ENCODE measurements around the gene UPK3B.
"Not testable (repeated sequence)": the region's sequence is repeated elsewhere in the genome, so short reads cannot be mapped to it uniquely, and the experiment has no call there.

UPK3B gene

DNA sequence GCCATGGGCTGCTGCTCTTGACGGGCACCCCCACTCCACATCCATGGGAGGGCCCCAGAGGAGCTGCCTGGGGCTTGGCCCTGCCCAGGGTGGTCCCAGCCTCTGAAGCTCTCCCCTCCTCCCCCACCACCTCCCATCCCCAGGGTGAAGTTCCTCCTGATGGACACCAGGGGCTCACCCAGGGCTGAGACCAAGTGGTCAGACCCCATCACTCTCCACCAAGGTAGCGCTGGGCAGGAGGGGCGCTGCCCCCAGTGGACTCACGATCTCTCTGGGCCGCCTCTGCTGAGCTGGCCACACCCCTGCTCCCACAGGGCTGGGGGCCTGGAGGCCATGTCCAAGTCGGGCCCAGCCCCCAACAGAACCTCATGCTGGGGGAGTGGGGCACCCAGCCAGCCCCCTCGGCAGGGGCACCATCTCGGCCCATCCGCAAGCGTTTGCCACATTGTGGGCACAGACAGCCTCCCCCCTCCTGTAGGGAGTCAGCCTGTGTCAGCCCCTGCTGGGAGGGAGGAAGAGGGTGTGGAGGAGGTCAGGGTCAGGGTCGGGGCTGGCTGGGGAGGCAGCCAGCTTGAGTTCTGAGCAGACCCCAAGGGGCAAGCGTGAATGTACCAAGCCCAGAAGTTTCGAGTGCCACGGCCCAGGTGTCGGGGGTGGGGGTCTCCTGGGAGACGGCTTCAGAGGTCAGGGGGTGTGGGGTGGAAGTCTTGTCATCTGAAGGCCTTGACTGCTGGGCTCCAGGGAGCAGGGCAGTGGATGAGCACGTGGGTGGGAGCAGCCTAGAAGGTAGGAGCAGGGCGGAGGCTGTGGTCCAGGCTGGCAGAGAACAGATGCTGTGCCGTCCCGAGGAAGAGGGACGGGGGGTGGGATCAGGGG is 2.8 kb downstream of the UPK3B start:
- H3K4me3 ChIP-seq (ENCODE audit: low read depth, low read length) = no peak overlapping the region

DNA sequence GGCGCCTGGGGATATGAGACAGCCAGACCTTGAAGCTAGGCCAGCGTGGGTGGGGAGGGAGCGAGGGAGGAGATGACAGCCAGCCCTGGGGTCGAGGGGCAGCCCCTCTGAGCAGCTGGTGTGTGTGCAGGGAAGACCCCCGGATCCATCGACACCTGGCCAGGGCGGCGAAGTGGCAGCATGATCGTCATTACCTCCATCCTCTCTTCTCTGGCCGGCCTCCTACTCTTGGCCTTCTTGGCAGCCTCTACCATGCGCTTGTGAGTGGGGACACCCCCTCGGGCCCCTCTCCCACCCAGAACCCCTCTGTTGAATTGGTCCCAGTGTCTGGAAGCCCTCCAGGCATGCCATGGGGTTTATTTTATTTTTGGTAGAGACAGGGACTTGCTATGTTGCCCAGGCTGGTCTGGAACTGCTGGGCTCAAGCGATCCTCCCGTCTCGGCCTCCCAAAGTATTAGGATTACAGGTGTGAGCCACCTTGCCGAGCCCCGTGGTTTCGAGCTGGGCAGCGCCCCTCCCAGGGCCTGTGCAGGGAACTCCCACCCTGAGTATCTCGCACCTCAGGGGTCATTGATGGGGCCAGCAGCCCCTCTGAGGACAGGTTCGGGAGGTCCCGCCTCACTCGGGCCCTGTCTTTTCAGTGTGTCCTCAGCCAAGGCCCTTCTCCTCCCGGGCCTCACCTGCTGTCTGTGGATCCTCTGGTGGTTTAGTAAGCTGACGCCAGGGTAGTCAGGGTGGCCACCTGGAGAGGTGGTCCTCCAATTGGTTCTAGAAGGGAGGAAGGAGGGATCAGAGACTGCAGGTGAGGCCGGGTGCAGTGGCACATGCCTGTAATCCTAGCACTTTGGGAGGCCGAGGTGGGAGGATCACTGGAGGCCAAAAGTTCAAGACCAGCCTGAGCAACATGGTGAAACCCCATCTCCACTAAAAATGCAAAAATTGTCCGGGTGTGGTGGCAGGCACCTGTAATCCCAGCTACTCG is 3.8 kb downstream of the UPK3B start:
- H3K4me3 ChIP-seq (ENCODE audit: low read depth, low read length) = no peak overlapping the region

- no peak overlapping the region for H3K4me3 ChIP-seq (ENCODE audit: low read depth, low read length)
These were observed 4.8 kb downstream of the UPK3B start for GRCh38 chr7:76514926-76515771.

DNA sequence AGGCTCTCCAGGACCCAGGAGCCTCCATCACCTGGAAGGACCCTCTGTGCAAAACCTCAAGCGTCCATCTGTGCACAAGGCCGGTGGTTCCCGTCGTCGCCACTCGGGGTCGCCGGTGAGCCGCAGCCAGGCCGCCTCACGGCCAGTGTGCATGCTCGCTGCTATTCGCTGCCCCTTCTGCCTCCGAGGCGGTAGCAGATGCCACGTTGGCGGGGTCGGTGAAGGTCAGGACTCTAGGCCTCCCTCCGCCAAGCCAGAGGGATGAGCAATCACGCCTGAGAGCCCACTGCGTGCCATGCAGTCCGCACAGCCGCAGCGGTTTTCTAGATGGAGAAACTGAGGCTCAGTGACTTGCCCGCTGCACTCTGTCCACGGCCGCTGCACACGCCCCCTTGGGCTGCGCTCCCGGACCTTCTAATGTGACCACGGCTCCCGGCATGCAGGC is 5.7 kb downstream of the UPK3B start:
- no peak overlapping the region for H3K4me3 ChIP-seq (ENCODE audit: low read depth, low read length)

DNA sequence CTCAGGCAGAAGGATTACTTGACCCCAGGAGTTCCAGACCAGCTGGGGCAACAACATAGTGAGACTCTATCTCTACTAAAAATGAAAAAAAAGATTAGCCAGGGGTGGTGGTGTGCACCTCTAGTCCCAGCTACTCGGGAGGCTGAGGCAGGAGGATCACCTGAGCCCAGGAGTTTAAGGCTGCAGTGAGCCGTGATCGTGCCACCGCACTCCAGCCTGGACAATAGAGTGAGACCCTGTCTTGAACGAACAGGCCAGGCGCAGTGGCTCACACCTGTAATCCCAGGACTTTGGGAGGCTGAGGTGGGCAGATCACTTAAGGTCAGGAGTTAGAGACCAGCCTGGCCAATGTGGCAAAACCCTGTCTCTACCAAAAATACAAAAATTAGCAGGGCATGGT is 6.6 kb downstream of the UPK3B start:
- not testable (repeated sequence) for H3K4me3 ChIP-seq (ENCODE audit: low read depth, low read length)

DNA sequence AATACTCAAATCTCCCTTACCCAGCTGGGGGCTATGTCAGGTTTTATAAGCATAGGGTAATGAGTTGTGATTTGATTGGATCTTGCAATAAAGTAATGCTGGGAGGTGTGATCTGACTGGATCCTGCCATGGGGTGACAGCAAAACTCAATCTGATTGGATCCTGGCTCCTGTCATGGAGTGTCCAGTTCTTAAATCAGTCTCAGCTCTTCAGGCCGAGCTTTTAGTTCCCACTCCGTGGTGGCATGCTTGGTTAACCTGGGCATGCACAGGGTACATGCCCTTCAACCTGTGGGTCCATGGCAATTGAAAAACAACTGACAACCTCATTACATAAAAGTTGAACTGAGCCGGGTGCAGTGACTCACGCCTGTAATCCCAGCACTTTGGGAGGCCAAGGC is 15.8 kb downstream of the UPK3B start:
- not testable (repeated sequence) for H3K4me3 ChIP-seq (ENCODE audit: low read depth, low read length)

GRCh38 chr7:76531643-76532042 is 21.3 kb downstream of the UPK3B start:
- not testable (repeated sequence) for H3K4me3 ChIP-seq (ENCODE audit: low read depth, low read length)

DNA sequence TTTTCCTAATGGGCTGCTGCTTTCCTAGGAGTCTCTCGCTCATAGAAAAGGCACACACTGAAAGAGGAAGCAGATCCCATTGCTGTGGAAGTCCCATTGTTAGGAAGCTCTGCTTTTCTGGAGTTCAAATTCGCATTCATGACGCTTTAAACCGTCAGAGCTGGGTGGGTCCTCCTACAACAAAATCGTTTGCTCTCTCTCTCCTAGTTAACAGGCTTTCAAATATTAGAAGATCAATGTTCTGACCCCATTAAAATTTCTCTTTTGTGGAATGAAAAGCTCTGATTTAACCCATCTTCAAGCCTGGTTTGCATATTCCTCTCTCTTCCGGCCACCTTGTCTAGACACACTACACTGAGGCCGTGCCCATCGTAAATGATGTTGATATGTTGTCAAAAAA is 32.8 kb downstream of the UPK3B start, which contains the start of gene SPDYE16:
Gene SPDYE16 (minus strand): TSS at position 101 of the 400 bp plus-strand sequence. CDS start 1,838 bp downstream, outside the sequence.
- not testable (repeated sequence) for H3K4me3 ChIP-seq (ENCODE audit: low read depth, low read length)

GRCh38 chr7:76549025-76549854 is 38.9 kb downstream of the UPK3B start:
- H3K4me3 ChIP-seq (ENCODE audit: low read depth, low read length) = peak overlapping the region; percentile 73

GRCh38 chr7:76549855-76550248 is 39.5 kb downstream of the UPK3B start:
- H3K4me3 ChIP-seq (ENCODE audit: low read depth, low read length) = peak overlapping the region; percentile 73

GRCh38 chr7:76551992-76552391 is 41.6 kb downstream of the UPK3B start:
- not testable (repeated sequence) for H3K4me3 ChIP-seq (ENCODE audit: low read depth, low read length)

DNA sequence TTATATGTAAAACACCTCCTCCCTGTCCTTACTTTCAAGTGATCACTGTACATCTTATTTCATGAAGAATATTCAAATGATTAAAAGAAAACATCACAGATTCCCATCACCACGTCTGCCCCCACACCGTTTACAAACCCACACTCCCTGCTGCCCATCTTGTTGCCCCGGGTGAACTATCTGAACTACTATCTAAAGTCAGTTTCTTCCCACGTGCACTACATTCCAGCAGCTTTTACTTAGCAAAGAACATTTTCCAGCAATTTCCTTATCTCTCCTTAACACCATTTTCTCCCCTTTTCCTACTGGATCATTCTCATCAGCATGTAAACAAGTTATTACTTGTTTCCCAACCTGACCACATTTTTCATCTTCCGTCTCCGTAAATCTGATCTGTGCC is 49.3 kb downstream of the UPK3B start:
- not testable (repeated sequence) for H3K4me3 ChIP-seq (ENCODE audit: low read depth, low read length)

GRCh38 chr7:76560157-76560556 is 49.8 kb downstream of the UPK3B start:
- not testable (repeated sequence) for H3K4me3 ChIP-seq (ENCODE audit: low read depth, low read length)

DNA sequence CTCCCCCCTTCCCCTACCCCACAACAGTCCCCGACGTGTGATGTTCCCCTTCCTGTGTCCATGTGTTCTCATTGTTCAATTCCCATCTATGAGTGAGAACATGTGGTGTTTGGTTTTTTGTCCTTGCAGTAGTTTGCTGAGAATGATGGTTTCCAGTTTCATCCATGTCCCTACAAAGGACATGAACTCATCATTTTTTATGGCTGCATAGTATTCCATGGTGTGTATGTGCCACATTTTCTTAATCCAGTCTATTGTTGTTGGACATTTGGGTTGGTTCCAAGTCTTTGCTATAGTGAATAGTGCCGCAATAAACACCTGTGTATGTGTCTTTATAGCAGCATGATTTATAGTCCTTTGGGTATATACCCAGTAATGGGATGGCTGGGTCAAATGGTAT is 51.0 kb downstream of the UPK3B start:
- H3K4me3 ChIP-seq (ENCODE audit: low read depth, low read length) = not testable (repeated sequence)

- not testable (repeated sequence) for H3K4me3 ChIP-seq (ENCODE audit: low read depth, low read length)
These were observed 54.6 kb downstream of the UPK3B start for GRCh38 chr7:76565001-76565400.

All from iPS-11a (cell line).